Activated CD8-positive, alpha-beta memory T cell treated with anti-CD3 and anti-CD28 coated beads, Interleukin-2, amount 50 U/mL, for 24 hours (primary cell): ENCODE data around the gene CRP.
"Not testable (repeated sequence)": the region's sequence is repeated elsewhere in the genome, so short reads cannot be mapped to it uniquely, and the experiment has no call there.

Source experiments
- DNase-seq: peaks from one replicate; pipeline ENCODE4 v3.0.0-alpha.2; 2020; ENCODE audit errors: extremely low read depth

The CRP gene, protein sequence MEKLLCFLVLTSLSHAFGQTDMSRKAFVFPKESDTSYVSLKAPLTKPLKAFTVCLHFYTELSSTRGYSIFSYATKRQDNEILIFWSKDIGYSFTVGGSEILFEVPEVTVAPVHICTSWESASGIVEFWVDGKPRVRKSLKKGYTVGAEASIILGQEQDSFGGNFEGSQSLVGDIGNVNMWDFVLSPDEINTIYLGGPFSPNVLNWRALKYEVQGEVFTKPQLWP

GRCh38 chr1:159714529-159714928 lies at the start of gene CRP:
Gene CRP, minus strand, starts transcription at chr1:159714589. Its CDS starts 104 bp downstream, at chr1:159714485.
- no peak for DNase-seq

GRCh38 chr1:159763686-159764085 lies 49.3 kb upstream of the CRP start:
- DNase-seq, result no peak

- no peak for DNase-seq
Observed at GRCh38 chr1:159756397-159756796, 42.0 kb upstream of the CRP start.

DNA sequence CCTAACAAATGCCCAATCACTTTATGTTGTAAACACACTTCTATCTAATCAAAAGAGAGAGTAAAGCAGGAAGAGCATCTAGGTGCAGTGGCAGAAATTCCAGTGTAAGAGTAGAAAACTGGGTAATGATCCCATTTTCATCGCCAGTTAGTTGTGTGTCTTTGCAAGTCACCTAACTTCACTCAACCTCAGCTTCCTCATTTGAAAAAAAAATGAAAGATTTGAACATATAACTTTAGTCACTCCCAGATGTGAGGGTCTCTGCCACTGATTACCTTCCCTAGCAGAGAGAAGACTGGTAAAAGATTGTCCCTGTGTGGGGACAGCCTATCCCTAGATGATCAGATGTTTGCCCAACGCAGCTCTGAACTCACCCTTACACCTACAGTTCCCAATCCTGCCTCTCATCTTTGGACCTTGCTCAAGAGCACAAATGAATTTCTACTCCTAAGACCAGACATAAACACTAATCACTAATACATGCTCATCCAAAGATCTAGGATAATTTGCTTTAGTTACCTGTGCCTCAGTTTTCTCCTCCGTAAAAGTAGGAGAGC lies 41.1 kb upstream of the CRP start:
- no peak for DNase-seq

DNA sequence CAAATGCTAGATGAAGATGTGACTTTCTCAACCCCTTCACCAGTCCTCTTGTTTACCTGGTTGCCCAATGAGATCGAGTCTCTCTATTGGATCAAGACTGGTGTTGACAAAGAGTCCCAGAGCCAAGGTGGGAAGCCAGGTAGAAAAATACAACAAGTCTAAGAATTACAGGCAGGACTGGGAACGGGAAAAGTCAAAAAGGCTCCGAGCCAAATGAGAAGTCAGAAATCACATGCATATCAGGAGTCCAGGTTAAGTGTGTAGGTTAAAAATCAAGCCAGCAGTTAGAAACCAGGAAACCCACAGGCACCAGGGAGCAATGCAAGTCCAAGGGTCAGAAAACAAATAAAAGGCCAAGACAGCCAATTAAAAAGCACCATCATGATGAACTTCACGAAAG lies 39.0 kb upstream of the CRP start:
- DNase-seq, result no peak

GRCh38 chr1:159752135-159752580 lies 37.8 kb upstream of the CRP start:
- no peak for DNase-seq

GRCh38 chr1:159751031-159751430 lies 36.6 kb upstream of the CRP start:
- DNase-seq, result no peak

- no peak for DNase-seq
Observed at GRCh38 chr1:159750621-159751020, 36.2 kb upstream of the CRP start.

GRCh38 chr1:159749630-159750029 lies 35.2 kb upstream of the CRP start:
- DNase-seq, result no peak

DNA sequence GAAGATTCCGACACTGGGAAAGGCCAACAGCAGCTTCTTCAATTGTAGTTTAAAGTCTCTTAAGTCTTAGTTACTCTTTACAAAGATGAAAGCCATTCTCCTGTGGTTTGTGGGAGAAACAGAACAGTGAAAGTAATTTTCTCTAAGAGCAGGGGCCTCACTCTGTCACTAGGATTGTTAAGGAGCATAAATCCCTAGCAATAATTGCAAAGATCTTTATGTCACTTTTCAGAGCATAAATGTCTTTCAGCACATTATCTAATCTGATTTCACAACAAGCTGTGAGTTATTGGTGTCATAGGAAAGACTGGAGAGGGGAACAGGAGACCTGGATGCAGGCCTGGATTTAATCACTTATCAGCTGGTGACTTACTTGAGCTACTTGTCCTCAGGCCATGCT lies 34.0 kb upstream of the CRP start:
- DNase-seq, result no peak

DNA sequence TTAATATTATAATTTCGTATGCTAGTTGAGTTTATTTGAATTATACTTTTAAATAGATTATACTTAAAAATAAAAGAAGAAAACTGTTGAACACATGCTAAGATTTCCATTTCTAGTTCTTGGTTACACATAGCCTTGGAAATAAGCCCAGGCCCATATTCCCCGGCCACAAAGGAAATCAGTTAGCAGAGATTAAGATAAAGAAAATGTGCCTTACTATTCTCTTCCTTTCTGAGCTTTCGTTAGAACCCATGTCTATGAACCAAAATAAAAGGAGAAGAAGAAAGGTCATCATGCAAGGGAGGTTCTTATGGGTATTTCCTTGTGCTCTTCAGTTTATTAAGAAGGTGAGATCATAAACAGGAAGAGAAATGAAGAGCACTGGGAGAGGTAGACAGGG lies 32.3 kb upstream of the CRP start:
- DNase-seq, result no peak

DNA sequence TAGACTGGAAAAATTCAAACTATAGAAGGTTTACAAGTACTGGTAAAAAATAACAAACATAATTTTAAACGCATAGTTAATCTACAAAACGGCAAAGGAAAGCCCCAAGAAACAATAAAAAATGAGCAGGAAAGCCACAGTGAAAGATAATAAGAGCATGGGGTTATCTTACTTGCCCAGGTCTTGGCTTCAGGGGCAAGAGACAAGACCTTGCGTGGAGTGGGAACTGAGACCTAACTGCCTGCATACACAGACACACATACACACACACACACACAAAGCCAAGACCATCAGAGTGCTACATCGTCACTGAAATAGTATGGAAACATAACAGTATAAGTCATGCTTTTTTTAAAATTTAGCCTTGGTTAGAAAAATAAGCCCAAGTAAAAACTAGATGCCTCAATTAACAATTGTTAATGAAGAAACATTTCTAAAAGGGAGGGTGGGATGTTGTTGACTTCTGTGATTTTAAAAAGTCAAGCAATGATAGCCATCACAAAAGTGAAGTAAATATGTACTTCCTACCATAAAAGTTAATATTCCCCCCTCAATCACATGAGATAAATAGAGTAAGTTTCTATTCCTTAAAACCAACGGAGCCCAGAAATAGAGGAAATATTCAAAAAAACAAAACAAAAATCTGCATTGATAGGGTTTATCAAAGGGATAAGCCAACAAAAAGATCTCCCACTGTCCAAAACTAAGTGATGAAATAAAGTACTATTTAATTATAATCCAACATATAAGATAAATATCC lies 29.4 kb upstream of the CRP start:
- no peak for DNase-seq

DNA sequence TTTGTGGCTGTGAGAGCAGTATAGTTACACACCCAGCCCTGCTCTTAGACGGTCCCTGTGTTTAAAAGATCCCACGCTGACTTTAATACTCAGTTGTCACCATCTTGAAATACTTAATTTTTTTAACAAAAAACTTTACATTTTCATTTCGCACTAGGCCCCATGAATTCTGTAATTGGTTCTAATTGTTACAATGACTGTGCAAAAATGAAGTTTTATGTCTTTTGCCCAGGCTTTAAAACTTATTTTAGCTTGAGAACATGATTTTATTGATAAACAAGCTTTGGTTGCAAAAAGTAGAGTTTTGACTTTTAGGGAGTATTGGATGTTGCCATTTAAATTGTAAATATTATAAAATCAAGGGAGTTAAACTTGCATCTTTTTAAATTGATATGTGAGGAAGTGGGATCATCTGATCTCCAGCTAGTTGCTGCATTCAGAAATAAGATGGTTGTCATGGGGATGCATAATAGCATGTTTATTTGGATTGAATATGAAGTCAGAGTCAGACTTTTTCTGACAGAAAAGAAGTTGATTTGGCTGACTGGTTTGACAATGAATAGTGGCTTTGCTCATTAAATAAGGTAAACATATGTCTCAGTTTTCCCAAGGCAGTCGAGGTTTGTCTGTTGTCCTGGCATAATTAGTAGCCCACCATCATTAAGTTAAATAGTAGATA lies 23.0 kb upstream of the CRP start:
- no peak for DNase-seq

DNA sequence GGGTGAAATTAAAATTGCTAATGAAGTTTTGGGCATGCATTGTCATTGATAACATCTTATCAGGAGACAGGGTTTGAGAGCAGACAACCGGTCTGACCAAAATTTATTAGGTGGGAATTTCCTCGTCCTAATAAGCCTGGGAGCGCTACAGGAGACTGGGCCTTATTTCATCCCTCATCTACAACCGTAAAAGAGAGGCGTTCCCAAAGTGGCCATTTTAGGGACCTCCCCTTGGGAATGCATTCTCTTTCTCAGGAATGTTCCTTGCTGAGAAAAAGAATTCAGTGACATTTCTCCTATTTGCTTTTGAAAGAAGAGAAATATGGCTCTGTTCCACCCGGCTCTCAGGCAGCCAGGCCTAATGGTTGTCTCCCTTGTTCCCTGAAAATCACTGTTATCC lies 8.8 kb upstream of the CRP start:
- not testable (repeated sequence) for DNase-seq

DNA sequence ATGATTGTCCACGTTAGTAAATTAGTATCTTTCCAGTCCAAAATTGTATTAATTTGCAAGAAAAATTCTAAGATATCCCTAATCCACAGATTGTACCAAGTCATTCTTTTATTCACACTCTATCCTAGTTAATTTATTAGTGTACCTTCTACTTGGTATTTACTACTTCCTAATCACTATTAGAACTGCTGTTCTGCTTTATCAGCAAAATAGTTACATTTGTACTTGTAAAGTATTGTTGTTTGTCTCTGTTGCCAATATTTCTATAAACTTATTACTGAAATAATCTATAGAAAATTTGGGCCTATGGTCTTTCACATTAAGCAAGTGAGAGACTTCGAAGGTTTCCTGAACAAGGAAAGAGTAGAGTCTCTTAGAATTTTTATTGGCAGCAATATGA lies 5.6 kb upstream of the CRP start:
- no peak for DNase-seq

DNA sequence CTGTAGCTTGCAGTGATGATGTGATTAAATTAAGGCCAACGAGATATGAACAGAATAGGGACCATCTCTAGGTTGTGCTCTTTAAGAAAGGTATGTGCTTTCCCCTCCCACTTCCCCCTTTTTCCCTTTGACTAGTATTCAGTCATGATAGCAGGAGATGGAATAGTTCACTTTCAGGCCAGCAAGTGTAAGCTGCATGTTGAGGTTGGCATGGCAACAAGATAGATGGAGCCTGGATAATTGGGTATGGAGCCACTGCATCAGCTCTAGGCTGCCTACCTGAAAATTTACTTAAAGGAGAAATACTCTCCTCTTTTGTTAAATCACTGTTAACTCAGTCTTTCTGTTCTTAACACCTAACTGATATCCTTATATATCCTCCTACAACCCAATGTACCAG lies 1.5 kb upstream of the CRP start:
- DNase-seq, result no peak

DNA sequence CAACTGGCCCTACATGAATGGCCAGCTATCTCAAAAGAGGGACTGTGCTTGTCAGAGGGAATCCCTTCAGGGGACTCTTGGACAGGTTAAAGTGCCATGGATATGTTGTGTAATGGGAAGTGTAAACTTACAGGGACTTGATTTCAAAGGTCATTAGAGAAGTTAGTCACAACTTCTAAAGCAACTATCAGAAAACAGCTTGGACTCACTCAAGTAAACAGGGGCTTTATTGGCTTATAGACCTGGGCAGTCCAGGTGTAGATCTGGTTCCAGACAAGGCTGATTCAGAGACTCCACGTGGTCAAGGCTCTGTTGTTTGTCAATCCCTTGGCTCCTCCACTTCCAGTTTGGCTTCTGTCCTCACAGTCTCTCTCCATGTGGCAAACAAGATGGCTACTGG lies 2.3 kb downstream of the CRP start:
- DNase-seq, result no peak

DNA sequence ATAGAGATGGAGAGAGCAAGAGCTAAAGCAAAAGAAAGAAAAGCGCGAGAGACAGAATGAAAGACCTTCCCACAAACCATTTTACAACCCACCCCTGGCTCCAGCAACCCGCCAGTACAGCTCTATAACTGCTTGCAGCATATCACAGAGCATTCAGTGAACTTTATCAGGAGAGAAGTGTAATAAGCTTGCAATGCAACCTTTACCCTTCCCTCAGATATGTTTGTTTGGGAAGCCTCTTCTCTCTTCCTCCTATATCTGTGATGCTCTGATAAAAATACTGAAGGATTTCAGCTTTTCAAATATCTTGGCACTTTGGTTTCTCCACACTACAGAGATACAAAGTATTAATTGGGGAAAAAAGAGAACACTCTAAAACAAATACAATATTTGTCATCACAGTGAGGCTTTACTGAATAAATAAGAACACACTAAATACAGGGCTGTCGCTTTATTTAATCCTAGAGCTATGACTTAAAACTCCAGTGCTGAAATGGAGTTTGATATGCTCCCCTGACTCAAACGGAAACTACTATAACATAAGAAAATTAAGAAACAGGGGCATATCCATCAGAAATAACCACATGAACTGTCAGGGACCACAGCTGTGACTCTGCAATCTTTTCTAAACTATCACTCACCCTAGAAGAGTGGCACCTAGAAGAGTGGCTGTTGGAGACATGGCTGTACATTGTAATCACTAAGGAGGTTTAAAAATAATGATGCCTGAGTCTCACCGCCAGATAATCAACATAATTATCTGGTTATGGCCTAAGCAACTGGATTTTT lies 6.7 kb downstream of the CRP start:
- no peak for DNase-seq

DNA sequence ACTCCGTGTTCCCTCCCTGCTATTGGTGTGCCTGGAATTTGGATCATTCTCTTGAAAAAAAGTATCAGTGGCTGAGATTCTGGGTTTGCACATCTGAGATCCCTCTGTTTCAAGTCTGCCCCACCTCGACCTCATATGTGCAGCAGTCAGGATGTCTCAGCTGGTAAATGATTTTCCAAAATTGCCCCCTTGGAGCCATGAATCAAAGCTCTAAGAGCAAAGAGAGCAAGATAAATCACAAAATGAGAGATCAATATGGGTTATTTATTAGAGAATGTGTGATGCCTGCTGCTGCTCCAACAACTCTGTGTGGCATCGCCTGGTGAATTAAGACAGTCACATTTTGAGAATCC lies 8.5 kb downstream of the CRP start:
- no peak for DNase-seq

DNA sequence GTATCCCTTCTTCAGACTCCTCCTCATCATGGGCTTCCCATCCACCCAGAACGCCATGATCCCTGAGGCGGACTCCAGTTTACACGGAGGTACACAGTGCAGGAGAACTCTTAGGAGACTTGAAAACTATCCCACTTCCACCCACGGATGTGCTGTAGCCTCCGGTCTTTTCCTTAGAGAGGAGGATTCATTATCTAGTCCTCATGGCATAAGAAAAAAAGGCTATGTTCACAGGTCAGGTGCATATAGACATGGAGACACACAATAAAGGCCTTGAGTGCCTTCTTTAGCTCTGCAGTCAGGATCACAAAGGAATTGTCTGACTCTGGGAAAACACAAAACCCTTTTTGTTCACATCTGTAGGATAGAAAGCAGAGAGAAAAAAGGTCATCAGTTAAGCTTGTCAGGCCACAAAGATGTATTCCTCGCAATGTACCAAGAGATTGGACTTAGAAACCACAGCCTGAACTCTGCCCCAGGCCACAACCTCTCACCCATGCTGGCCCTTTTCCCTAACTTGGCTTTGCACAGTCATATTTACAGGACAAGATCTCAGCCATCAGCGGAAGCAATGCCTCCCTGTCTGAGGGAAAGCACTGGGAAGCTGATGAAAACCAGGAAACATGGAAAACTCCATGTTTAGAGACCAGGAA lies 9.0 kb downstream of the CRP start:
- DNase-seq, result no peak

GRCh38 chr1:159704481-159704880 lies 9.9 kb downstream of the CRP start:
- DNase-seq, result no peak
